ENCODE measurements around the gene ST7. TPM values are rescaled to one million over a fixed set of nuclear protein-coding genes. Genes with fewer than 3 reads are reported as not detected.
A peak's percentile ranks its signal among the peaks of the same experiment; 100 is the strongest.

ST7 gene
- total and polyA plus RNA-seq, 7 donors: 5.3 to 37.7 (median 19.0) TPM

GRCh38 chr7:117014673-117015133 lies 61.4 kb downstream of the ST7 start:
- no peaks in the 10 kb centered on the region for H3K36me3 ChIP-seq
- H3K9me3 ChIP-seq: no peaks in the 10 kb centered on the region
- DNase-seq: peak; percentile 77
- peak overlapping the region in 1 of 4 donors; percentile 17 for H3K27ac ChIP-seq
- TF ChIP-seq CTCF (IDR thresholded peaks at IDR 0.05) (no peak), POLR2AphosphoS5 (IDR thresholded peaks at IDR 0.05) (peak in 1 of 4 donors; percentile 24), POLR2A (IDR thresholded peaks at IDR 0.05) (no peak), EP300 (IDR thresholded peaks at IDR 0.05) (no peak)
- H3K4me3 ChIP-seq: peak overlapping the region in 2 of 4 donors; percentile 15 to 22
- 9 to 12% methylated on average over 6 of the region's 6 CpGs for WGBS, 2 donors
- peaks cover 0 to 34% (median 18%) of the 10 kb centered on the region in 4 donors for H3K4me1 ChIP-seq
- no peaks in the 10 kb centered on the region for H3K27me3 ChIP-seq
- intact Hi-C loops (cut with DNase I): no loop called here

- peak overlapping the region in 1 of 4 donors; percentile 17 for H3K27ac ChIP-seq
- TF ChIP-seq POLR2A (IDR thresholded peaks at IDR 0.05) (no peak), EP300 (IDR thresholded peaks at IDR 0.05) (no peak), CTCF (IDR thresholded peaks at IDR 0.05) (no peak), POLR2AphosphoS5 (IDR thresholded peaks at IDR 0.05) (no peak)
- intact Hi-C loops (cut with DNase I): no loop called here
- peaks cover 0 to 34% (median 13%) of the 10 kb centered on the region in 4 donors for H3K4me1 ChIP-seq
- peak overlapping the region in 1 of 4 donors; percentile 22 for H3K4me3 ChIP-seq
- H3K36me3 ChIP-seq: no peaks in the 10 kb centered on the region
- DNase-seq: no peak
- H3K27me3 ChIP-seq: no peaks in the 10 kb centered on the region
- 75 to 85% methylated on average over 4 of the region's 4 CpGs for WGBS, 2 donors
- H3K9me3 ChIP-seq: no peaks in the 10 kb centered on the region
These were observed 62.2 kb downstream of the ST7 start for GRCh38 chr7:117015258-117016184.

- no peaks in the 10 kb centered on the region for H3K36me3 ChIP-seq
- DNase-seq: no peak
- H3K27ac ChIP-seq: no peak overlapping the region
- no peak overlapping the region for H3K4me3 ChIP-seq
- no peaks in the 10 kb centered on the region for H3K9me3 ChIP-seq
- intact Hi-C loops (cut with DNase I): no loop called here
- 87 to 95% methylated on average over 4 of the region's 4 CpGs for WGBS, 2 donors
- H3K4me1 ChIP-seq: peaks cover 0 to 38% (median 20%) of the 10 kb centered on the region in 4 donors
- no peak for TF ChIP-seq CTCF (IDR thresholded peaks at IDR 0.05)
- no peak for TF ChIP-seq POLR2AphosphoS5 (IDR thresholded peaks at IDR 0.05)
- TF ChIP-seq EP300 (IDR thresholded peaks at IDR 0.05): no peak
- TF ChIP-seq POLR2A (IDR thresholded peaks at IDR 0.05): no peak
- no peaks in the 10 kb centered on the region for H3K27me3 ChIP-seq
These were observed 63.7 kb downstream of the ST7 start for GRCh38 chr7:117017017-117017451.

- TF ChIP-seq EP300 (IDR thresholded peaks at IDR 0.05): no peak
- TF ChIP-seq POLR2AphosphoS5 (IDR thresholded peaks at IDR 0.05): no peak
- no peak for TF ChIP-seq POLR2A (IDR thresholded peaks at IDR 0.05)
- no peak for TF ChIP-seq CTCF (IDR thresholded peaks at IDR 0.05)
- DNase-seq: no peak
- Histone ChIP-seq H3K4me1 (peaks cover 0 to 39% (median 27%) of the 10 kb centered on the region in 4 donors), H3K36me3 (no peaks in the 10 kb centered on the region), H3K9me3 (no peaks in the 10 kb centered on the region), H3K27ac (peak overlapping the region in 1 of 4 donors; percentile 15), H3K27me3 (no peaks in the 10 kb centered on the region), H3K4me3 (no peak overlapping the region)
- intact Hi-C loops (cut with DNase I): no loop called here
- WGBS, 2 donors: 74 to 85% methylated on average over 4 of the region's 4 CpGs
These were observed 64.5 kb downstream of the ST7 start for GRCh38 chr7:117017702-117018266.

All from sigmoid colon (tissue), 7 donors.